ENCODE data around the gene ZNF341.

The ZNF341 gene

DNA sequence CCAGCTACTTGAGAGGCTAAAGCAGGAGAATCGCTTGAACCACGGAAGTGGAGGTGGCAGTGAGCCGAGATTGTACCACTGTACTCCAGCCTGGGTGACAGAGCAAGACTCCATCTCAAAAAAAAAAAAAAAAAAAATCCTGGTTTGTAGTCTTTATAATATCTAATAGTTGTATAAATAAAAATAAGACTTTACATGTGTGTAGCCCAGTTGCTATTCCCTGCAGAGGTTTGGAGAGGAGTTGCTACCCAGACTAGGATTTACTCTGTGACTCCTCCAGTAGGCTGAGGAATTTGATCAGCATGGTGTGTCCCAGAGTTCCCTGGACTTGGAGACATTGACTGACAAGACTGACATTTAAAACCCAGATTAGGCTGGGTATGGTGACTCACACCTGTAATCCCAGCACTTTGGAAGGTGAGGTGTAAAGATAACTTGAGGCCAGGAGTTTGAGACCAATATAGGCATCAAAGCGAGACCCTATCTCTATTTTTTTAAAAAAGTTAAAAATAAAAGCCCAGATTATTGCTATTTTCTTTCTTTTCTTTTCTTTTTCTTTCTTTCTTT lies 89.6 kb downstream of the ZNF341 start:
- no peak for DNase-seq (ENCODE audit: extremely low read depth in 1 of 2, low read depth in 1 of 2)

DNA sequence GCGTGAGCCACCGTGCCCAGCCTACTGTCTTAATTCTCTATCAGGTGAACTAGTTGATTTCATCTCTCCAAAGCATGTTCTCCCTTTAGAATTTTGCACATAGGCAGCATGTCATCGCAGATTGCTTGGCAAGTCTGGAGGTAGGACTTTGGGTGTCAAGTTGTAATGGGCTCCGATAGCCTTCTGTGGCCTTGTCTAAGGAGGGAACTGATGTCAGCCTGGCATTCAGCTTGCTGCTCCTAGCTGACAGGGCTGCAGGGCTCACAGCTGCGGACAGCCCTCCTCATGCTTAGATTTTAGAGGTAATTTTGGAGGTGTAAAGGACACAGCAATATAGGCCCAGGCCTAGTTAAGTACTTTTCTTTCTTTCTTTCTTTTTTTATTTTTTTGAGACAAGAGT lies 90.6 kb downstream of the ZNF341 start:
- no peak for DNase-seq (ENCODE audit: extremely low read depth in 1 of 2, low read depth in 1 of 2)

- no peak for DNase-seq (ENCODE audit: extremely low read depth in 1 of 2, low read depth in 1 of 2)
Observed at GRCh38 chr20:33822991-33823390, 91.2 kb downstream of the ZNF341 start.

GRCh38 chr20:33824852-33825251 lies 93.1 kb downstream of the ZNF341 start:
- DNase-seq (ENCODE audit: extremely low read depth in 1 of 2, low read depth in 1 of 2) = no peak

GRCh38 chr20:33825340-33826269 lies 93.8 kb downstream of the ZNF341 start:
- DNase-seq (ENCODE audit: extremely low read depth in 1 of 2, low read depth in 1 of 2) = no peak

DNA sequence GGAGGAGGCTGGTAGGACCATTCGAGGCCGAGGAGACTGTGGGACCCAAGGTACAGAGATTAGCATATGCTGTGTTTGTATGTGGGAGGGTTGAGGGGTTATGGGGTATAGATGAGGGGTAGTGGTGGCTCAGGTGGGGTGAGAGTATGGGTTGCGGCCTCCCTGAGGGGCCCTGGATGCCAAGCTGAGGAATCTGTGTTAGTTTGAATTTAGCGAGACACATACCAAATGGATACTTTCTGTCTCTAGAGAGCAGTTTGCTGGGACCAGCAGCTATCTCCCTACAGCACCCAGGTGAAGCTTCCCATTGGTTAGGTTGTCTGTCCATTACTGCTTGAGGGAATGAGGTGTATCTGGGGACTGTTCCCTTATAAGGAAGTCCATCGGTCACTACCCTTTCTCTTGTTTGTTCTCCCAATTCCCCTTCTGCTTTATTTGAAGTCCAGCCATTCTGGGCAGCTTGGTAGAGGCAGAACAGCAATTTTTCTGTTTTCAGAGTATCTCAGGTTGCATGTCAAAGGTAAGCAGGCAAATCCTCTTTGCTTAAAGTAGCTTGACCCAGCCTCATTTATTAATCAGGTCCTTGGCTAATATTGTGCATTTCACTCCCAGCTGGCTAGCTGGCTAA lies 94.6 kb downstream of the ZNF341 start:
- DNase-seq (ENCODE audit: extremely low read depth in 1 of 2, low read depth in 1 of 2) = no peak

GRCh38 chr20:33827109-33827508 lies 95.3 kb downstream of the ZNF341 start:
- no peak for DNase-seq (ENCODE audit: extremely low read depth in 1 of 2, low read depth in 1 of 2)

GRCh38 chr20:33827634-33828325 lies 96.0 kb downstream of the ZNF341 start:
- DNase-seq (ENCODE audit: extremely low read depth in 1 of 2, low read depth in 1 of 2) = no peak

DNA sequence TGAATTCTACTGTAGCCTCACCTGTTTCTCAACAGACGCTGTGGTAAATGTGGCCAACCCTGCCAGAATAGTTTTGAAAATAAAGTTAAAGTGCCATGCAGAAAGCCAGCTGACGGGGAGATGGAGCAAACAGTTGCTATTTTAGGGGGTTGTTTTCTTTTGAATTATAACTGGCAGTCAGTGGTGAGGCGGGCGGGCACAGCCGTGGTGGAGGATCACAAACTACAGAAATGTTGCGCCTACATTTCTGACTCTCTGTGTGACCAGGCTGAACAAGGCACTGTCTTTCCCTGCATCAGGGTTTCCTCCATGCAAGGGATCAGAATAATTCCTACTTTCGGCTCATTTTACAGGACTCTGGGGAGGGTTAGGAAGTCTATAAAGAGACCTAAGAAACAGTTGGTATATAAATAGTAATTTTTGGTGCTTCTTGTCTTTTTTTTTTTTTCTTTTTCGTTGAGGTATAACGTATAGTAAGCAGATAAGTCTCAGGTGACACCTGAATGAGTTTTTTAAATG lies 96.6 kb downstream of the ZNF341 start:
- no peak for DNase-seq (ENCODE audit: extremely low read depth in 1 of 2, low read depth in 1 of 2)

- no peak for DNase-seq (ENCODE audit: extremely low read depth in 1 of 2, low read depth in 1 of 2)
Observed at GRCh38 chr20:33828967-33829560, 97.3 kb downstream of the ZNF341 start.

- DNase-seq (ENCODE audit: extremely low read depth in 1 of 2, low read depth in 1 of 2) = no peak
Observed at GRCh38 chr20:33829636-33830035, 97.8 kb downstream of the ZNF341 start.

DNA sequence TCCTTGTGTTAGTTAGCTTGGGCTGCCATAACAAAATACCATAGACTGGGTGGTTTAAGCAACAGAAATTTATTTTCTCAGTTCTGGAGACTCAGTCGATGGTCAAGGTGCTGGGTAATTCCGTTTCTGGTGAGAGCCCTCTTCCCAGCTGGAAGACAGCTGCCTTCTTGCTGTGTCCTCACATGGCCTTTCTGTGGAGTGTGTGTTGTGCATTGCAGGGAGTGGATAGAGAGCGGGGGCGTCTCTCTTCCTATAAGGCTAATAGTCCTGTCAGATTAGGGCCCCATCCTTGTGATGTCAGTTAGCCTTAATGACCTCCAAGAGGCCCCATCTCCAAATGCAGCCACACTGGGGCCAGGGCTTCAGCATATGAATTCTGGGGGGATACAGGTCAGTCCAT lies 98.6 kb downstream of the ZNF341 start:
- no peak for DNase-seq (ENCODE audit: extremely low read depth in 1 of 2, low read depth in 1 of 2)

- DNase-seq (ENCODE audit: extremely low read depth in 1 of 2, low read depth in 1 of 2) = no peak
Observed at GRCh38 chr20:33832103-33832804, 100.5 kb downstream of the ZNF341 start.

GRCh38 chr20:33833333-33833732 lies 101.5 kb downstream of the ZNF341 start:
- DNase-seq (ENCODE audit: extremely low read depth in 1 of 2, low read depth in 1 of 2) = no peak

DNA sequence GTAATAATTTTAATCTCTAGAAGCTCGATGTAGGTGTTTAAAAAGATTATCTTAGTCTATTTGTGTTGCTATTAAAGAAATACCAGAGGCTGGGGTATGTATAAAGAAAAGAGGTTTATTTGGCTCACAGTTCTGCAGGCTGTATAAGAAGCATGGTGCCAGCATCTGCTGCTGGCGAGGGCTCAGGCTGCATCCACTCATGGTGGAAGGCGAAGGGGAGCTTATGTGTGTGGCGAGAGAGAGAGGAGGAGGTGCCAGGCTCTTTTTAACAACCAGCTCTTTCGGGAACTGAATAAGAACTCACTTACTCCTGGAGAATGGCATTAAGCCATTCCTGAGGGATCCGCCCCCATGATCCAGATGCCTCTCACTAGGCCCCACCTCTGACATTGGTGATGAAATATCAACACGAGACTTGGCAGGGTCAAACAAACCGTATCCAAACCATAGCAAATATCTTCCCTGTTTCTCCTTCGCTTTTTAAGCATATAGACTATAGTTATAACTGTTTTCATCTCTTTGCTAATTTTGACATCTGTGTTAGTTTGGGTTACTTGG lies 103.9 kb downstream of the ZNF341 start:
- DNase-seq (ENCODE audit: extremely low read depth in 1 of 2, low read depth in 1 of 2) = no peak

GRCh38 chr20:33836277-33836676 lies 104.5 kb downstream of the ZNF341 start:
- DNase-seq (ENCODE audit: extremely low read depth in 1 of 2, low read depth in 1 of 2) = no peak

DNA sequence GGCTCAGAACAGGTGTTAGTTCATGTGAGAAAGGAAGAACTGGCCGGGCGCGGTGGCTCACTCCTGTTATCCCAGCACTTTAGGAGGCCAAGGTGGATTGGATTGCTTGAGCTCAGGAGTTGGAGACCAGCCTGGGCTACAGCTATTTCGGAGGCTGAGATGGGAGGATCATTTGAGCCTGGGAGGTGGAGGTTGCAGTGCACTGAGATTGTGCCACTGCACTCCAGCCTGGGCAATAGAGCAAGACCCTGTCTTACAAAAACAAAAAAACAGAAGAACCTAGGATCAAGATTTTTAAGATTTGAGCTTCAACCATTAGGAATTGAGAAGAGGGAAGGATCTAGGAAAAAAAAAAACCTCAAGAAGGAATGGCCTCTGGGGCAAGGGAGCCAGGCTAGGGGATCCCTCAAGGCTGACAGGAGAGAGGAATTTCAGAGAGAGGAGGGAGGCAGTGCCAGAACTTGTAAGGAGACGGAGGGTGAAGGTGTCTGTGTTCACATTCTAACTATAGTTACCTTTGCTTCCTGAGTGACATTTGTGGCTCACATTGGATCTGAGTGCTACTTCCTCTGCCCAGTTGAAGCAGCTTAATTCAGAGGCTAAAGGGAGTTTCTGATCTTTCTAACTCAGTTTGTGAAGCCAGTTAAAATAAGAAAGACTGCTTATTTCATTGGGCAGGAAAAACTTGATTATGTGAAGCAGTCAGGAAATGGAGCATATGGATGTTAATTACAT lies 105.5 kb downstream of the ZNF341 start:
- DNase-seq (ENCODE audit: extremely low read depth in 1 of 2, low read depth in 1 of 2) = no peak

DNA sequence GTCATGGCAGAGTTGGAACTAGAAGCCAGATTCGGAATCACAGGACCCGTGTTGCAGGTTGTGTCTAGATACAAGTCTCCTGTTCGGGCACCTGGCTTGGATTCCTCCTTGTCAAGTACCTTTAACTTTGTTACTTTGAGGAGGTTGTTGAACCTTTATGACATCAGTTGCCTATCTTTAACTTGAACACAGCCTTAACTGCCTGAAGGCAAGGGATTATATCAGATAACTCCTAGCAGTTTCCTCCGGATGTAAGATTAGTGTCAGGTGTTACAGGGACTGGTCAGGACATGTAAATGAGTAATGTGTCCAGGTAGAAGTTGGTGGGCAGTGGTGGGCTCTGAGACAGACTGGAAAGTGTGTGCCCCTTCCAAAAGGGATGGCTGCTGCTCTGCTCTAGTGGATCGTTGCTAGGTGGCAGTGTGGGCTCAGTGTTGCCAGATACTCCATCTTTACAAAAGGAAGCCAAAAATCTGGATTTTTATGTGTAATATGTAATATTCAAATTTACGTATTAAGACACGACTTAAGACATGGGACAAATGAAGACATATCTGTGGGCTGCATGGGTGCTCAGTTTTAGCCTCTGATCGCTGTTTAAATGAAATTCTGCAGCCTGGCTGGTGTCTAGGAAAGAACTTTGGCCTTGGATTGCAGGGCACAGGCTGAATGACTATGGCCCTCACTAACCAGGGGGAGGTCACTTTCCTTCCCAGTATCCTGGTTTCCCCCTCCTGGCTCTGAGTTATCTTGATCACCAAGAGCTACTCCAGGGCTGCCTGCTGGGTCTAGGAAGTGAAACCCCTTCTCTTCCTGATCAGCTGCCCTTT lies 106.5 kb downstream of the ZNF341 start:
- no peak for DNase-seq (ENCODE audit: extremely low read depth in 1 of 2, low read depth in 1 of 2)

All from stimulated activated CD8-positive, alpha-beta memory T cell treated with anti-CD3 and anti-CD28 coated beads, Interleukin-7, amount 100 ng/mL, for 48 hours (primary cell).